Progenitor cell of endocrine pancreas (in vitro differentiated cells): Measurements from ENCODE around the gene GRPEL1. TPM values are rescaled to one million over a fixed set of nuclear protein-coding genes. Genes with fewer than 3 reads are reported as not detected.

ENCODE experiments used
- DNase-seq: peaks from one replicate; pipeline ENCODE4 v3.0.0; 2021; ENCODE audit warnings: low spot score; ENCODE audit not compliant: unreplicated experiment
- H3K27ac Mint-ChIP-seq: 2 replicates; pipeline ENCODE4 v1.8.0; 2021; ENCODE audit warnings: mild to moderate bottlenecking, moderate library complexity, mixed read lengths
- H3K27me3 Mint-ChIP-seq: 2 replicates; pipeline ENCODE4 v1.8.0; 2021; ENCODE audit warnings: mixed read lengths
- H3K36me3 Mint-ChIP-seq: 2 replicates; pipeline ENCODE4 v1.8.0; 2022; ENCODE audit warnings: mixed read lengths; ENCODE audit not compliant: insufficient read depth
- H3K4me1 Mint-ChIP-seq: 2 replicates; pipeline ENCODE4 v1.8.0; 2021; ENCODE audit warnings: low read depth, mixed read lengths
- H3K4me3 Mint-ChIP-seq: 2 replicates; pipeline ENCODE4 v1.8.0; 2021; ENCODE audit warnings: low read depth, mild to moderate bottlenecking, moderate library complexity, mixed read lengths
- H3K9me3 Mint-ChIP-seq: 2 replicates; pipeline ENCODE4 v1.8.0; 2021; ENCODE audit warnings: low read depth, mixed read lengths
- CTCF ChIP-seq: fragments of 200-600 bp; sonication (generic); IDR thresholded peaks from one replicate; pipeline ENCODE4 v1.5.0; 2021; ENCODE audit warnings: antibody characterized with exemption, mild to moderate bottlenecking; ENCODE audit not compliant: unreplicated experiment
- total RNA-seq: library from RNA; stranded (reverse); gene quantifications from 2 replicates; pipeline ENCODE4 v1.2.1, GENCODE V29; 2021

GRPEL1 gene
- total RNA-seq, 1 donor from 2014 or later: 18.2 TPM

- Mint-ChIP-seq H3K36me3 (peaks cover 6% of the 10 kb centered on the region), H3K27ac (peak within 1 kb of the TSS; percentile 94), H3K4me3 (peak within 1 kb of the TSS; percentile 85), H3K4me1 (peaks cover 25% of the 10 kb centered on the region), H3K9me3 (no peaks in the 10 kb centered on the region), H3K27me3 (peaks cover 7% of the 10 kb centered on the region)
- DNase-seq: peak; percentile 44
- TF ChIP-seq CTCF: no peak
Measured at GRCh38 chr4:7043284-7044136, 24.4 kb downstream of the GRPEL1 start, which contains the start of gene TADA2B. TADA2B (plus strand) TSS chr4:7043372; CDS start chr4:7043580, 208 bp downstream.

GRCh38 chr4:7042503-7043283 is 25.2 kb downstream of the GRPEL1 start:
- H3K27me3 Mint-ChIP-seq: peaks cover 7% of the 10 kb centered on the region
- TF ChIP-seq CTCF: peak; percentile 44
- peak; percentile 96 for DNase-seq
- peaks cover 6% of the 10 kb centered on the region for H3K36me3 Mint-ChIP-seq
- peak overlapping the region; percentile 91 for H3K27ac Mint-ChIP-seq
- peaks cover 25% of the 10 kb centered on the region for H3K4me1 Mint-ChIP-seq
- H3K4me3 Mint-ChIP-seq: peak overlapping the region; percentile 84
- no peaks in the 10 kb centered on the region for H3K9me3 Mint-ChIP-seq

- H3K27me3 Mint-ChIP-seq: peaks cover 7% of the 10 kb centered on the region
- DNase-seq: no peak
- TF ChIP-seq CTCF: no peak
- H3K36me3 Mint-ChIP-seq: peaks cover 5% of the 10 kb centered on the region
- peak overlapping the region; percentile 80 for H3K4me3 Mint-ChIP-seq
- H3K9me3 Mint-ChIP-seq: no peaks in the 10 kb centered on the region
- peak overlapping the region; percentile 88 for H3K27ac Mint-ChIP-seq
- H3K4me1 Mint-ChIP-seq: peaks cover 25% of the 10 kb centered on the region
Measured at GRCh38 chr4:7041801-7042502, 25.9 kb downstream of the GRPEL1 start.

DNA sequence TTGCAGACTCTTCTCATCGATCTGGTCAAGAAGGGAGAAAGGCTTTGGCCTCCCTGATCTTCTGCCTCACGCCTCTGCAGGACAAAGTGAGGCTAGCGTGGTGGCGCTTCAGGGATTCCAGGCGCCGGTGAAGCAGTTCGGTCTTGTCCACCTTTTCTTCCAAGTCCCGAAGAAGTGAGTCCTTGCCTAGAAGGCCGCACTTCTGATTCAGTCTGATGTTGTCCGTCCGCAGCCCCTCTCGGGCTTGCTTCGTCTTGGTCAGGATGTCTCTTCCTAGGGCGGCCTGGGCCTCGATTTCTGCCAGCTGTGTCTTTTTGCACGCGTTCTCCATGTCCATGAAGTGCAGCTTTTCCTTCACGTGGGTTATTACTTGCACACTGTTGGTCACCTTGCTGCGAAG is 26.6 kb downstream of the GRPEL1 start:
- no peak for DNase-seq
- Mint-ChIP-seq H3K36me3 (peaks cover 2% of the 10 kb centered on the region), H3K27ac (no peak overlapping the region), H3K4me1 (peaks cover 25% of the 10 kb centered on the region), H3K9me3 (no peaks in the 10 kb centered on the region), H3K27me3 (peaks cover 7% of the 10 kb centered on the region), H3K4me3 (peak overlapping the region; percentile 80)
- TF ChIP-seq CTCF: no peak

- Mint-ChIP-seq H3K4me3 (no peak overlapping the region), H3K27ac (no peak overlapping the region), H3K27me3 (peaks cover 7% of the 10 kb centered on the region), H3K4me1 (peaks cover 25% of the 10 kb centered on the region), H3K36me3 (peaks cover 2% of the 10 kb centered on the region), H3K9me3 (no peaks in the 10 kb centered on the region)
- TF ChIP-seq CTCF: no peak
- no peak for DNase-seq
Measured at GRCh38 chr4:7040765-7041164, 27.1 kb downstream of the GRPEL1 start.
